ENCODE results near the gene PSMC5.

The PSMC5 gene

DNA sequence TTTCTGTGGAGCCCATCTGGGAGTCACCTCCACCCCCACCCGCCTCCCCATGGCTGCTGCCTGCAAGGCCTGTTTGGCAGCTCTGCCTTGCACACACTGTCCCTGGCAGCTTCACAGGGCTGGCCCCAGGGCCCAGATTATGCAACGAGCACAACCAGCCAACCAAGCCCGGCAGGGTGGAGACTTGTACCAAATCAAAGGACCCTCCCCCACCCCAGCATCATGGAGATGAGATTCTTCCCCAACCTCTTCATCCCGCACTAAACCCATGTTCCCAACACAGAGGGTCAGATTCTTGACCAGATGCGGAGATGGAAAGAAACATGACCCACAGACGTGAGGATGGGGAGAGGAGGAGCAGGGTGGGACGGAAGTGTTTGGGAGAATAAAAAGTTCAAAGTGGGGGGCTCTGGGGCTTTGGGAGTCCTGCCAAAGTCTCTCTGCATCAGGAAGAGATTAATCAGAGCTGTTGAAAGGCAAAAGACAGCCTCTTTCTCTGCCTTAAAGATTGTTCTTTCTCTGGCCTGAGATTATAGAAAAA is 11.5 kb downstream of the PSMC5 start:
- Histone ChIP-seq H3K14ac (ENCODE audit: low read length) (no peak overlapping the region), H3K9ac (ENCODE audit: low read length) (no peak overlapping the region), H3K9me3 (ENCODE audit: insufficient read depth, low read depth, low read length) (peaks cover 4% of the 10 kb centered on the region), H2BK120ac (ENCODE audit: insufficient read depth, low read length, poor library complexity) (no peak overlapping the region), H2BK5ac (ENCODE audit: low read depth, low read length, poor library complexity) (no peak overlapping the region), H3K4me1 (ENCODE audit: control insufficient read depth in 1 of 2, insufficient read depth in 2 of 2, low read length in 2 of 2) (peaks cover 27 to 40% of the 10 kb centered on the region in 2 experiments), H3K4ac (ENCODE audit: low read depth, low read length) (peak overlapping the region; percentile 73), H3K27me3 (ENCODE audit: insufficient read depth, low read length) (no peaks in the 10 kb centered on the region), H3K18ac (ENCODE audit: low read length) (no peak overlapping the region), H3K23ac (ENCODE audit: low read length) (no peak overlapping the region), H4K12ac (ENCODE audit: low read depth, low read length) (no peak overlapping the region), H3K4me3 (ENCODE audit: low read depth, low read length) (no peak overlapping the region), H3K4me2 (ENCODE audit: low read length) (peak overlapping the region; percentile 31), H3K27ac (ENCODE audit: low read depth, low read length) (no peak overlapping the region), H3K79me1 (ENCODE audit: low read length) (peaks cover 11% of the 10 kb centered on the region), H4K91ac (ENCODE audit: low read depth, low read length) (no peak overlapping the region), H2AFZ (ENCODE audit: insufficient read depth, low read length, poor library complexity) (no peak overlapping the region), H3K36me3 (ENCODE audit: control insufficient read depth in 1 of 2, insufficient read depth in 2 of 2, low read length in 2 of 2) (peaks cover 24 to 28% of the 10 kb centered on the region in 2 experiments), H2BK12ac (ENCODE audit: low read length) (no peak overlapping the region), H3K79me2 (ENCODE audit: control insufficient read depth, insufficient read depth, low read length, poor library complexity) (peaks cover 30% of the 10 kb centered on the region), H4K8ac (ENCODE audit: low read depth, low read length) (no peak overlapping the region), H2AK5ac (ENCODE audit: low read length) (no peak overlapping the region)
- peak; percentile 87 for DNase-seq
- no CpG with 5 or more reads among the region's 7 CpGs for WGBS (ENCODE audit: extremely low coverage, insufficient coverage, insufficient read length)

DNA sequence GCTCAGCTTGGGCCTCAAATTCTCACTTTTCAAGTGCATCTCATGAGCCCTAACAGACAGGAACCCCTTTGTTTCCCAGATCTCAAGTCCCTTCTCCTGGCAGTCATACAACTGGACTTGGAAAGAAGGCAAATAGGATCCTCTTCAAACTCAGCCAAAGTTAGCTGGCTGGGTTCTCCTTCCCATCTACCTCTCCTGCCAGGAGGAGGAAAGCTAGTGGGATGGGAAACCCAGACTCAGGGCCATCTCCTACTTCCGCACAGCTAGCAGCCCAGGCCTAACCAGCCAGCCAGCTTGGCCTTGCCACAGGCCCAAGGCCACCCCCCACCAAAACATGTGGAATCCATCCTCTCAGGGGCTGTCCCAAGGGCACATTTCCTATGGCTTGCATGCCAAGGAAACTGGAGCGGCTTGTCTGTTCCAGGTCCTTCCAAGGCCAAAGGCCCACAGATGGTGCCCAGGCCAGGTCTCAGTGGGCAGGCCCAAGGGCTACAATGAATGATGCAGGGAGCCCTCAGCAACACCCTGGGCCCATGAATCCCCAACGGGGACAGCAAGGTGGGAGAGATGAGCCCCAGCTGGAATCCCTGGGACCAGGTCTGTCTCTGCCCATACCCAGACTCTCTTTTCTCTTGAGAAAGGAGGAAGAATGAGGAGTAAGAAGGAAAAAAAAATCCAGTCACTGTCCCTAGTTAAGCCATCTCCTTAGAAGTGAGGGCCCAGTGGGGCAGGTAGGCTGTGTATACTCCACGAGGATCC is 13.5 kb downstream of the PSMC5 start:
- no peak overlapping the region for H4K12ac ChIP-seq (ENCODE audit: low read depth, low read length)
- H3K4me2 ChIP-seq (ENCODE audit: low read length): peak overlapping the region; percentile 83
- peaks cover 30% of the 10 kb centered on the region for H3K79me2 ChIP-seq (ENCODE audit: control insufficient read depth, insufficient read depth, low read length, poor library complexity)
- no peak overlapping the region for H2BK5ac ChIP-seq (ENCODE audit: low read depth, low read length, poor library complexity)
- no CpG with 5 or more reads among the region's 4 CpGs for WGBS (ENCODE audit: extremely low coverage, insufficient coverage, insufficient read length)
- no peak overlapping the region for H2BK12ac ChIP-seq (ENCODE audit: low read length)
- H3K27me3 ChIP-seq (ENCODE audit: insufficient read depth, low read length): no peaks in the 10 kb centered on the region
- peaks cover 9 to 14% of the 10 kb centered on the region in 2 experiments for H3K36me3 ChIP-seq (ENCODE audit: control insufficient read depth in 1 of 2, insufficient read depth in 2 of 2, low read length in 2 of 2)
- H2AFZ ChIP-seq (ENCODE audit: insufficient read depth, low read length, poor library complexity): no peak overlapping the region
- no peak overlapping the region for H3K23ac ChIP-seq (ENCODE audit: low read length)
- H3K9ac ChIP-seq (ENCODE audit: low read length): peak overlapping the region; percentile 24
- no peak for DNase-seq
- H3K18ac ChIP-seq (ENCODE audit: low read length): no peak overlapping the region
- no peak overlapping the region for H4K8ac ChIP-seq (ENCODE audit: low read depth, low read length)
- no peak overlapping the region for H3K4me3 ChIP-seq (ENCODE audit: low read depth, low read length)
- H3K14ac ChIP-seq (ENCODE audit: low read length): no peak overlapping the region
- no peak overlapping the region for H4K91ac ChIP-seq (ENCODE audit: low read depth, low read length)
- peaks cover 4% of the 10 kb centered on the region for H3K9me3 ChIP-seq (ENCODE audit: insufficient read depth, low read depth, low read length)
- H3K4me1 ChIP-seq (ENCODE audit: control insufficient read depth in 1 of 2, insufficient read depth in 2 of 2, low read length in 2 of 2): peaks cover 25 to 29% of the 10 kb centered on the region in 2 experiments
- H3K79me1 ChIP-seq (ENCODE audit: low read length): peaks cover 11% of the 10 kb centered on the region
- H3K27ac ChIP-seq (ENCODE audit: low read depth, low read length): no peak overlapping the region
- no peak overlapping the region for H2AK5ac ChIP-seq (ENCODE audit: low read length)
- peak overlapping the region; percentile 23 for H3K4ac ChIP-seq (ENCODE audit: low read depth, low read length)
- no peak overlapping the region for H2BK120ac ChIP-seq (ENCODE audit: insufficient read depth, low read length, poor library complexity)

DNA sequence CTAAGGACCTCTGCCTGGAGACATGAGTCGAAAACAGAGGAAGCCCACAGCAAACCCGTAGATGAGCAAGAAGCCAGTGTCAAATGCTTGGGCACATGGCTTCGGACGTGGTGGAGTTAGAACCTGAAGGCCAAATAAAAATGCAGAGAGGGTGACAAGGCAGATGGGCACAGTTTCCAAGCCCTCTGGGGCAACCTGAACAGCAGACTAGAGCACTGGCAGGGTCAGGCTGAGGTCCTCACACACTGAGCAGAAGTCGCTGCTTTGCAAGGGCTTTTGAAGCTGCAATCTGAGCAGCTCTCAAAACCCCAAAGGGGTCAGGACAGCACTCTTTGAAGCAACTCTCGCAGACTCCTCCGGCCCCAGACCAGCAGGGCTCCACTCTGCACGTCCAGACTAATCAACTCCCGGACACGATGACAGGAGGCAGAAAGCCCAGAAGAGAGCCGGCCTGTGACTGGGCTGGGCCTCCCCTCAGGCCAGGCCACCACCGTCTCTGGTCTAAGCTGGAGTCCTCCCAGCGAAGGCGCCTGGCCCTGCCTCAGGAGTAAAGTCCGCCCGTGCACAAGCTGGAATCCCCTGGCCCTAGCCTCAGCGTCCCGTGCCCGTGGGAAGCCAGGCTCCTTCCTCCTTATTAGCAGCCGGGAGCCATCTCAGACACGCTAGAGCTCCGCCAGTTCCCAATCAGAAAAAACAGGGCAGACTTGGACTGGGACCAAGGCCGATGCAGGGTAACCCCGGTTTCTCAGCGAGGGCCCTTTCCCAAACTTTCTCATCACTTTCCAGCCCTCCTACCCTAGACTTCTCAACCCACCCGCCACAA is 14.3 kb downstream of the PSMC5 start:
- no peak overlapping the region for H2BK120ac ChIP-seq (ENCODE audit: insufficient read depth, low read length, poor library complexity)
- H3K18ac ChIP-seq (ENCODE audit: low read length): peak overlapping the region; percentile 77
- no peak overlapping the region for H2BK5ac ChIP-seq (ENCODE audit: low read depth, low read length, poor library complexity)
- peak overlapping the region; percentile 43 for H4K8ac ChIP-seq (ENCODE audit: low read depth, low read length)
- H3K36me3 ChIP-seq (ENCODE audit: control insufficient read depth in 1 of 2, insufficient read depth in 2 of 2, low read length in 2 of 2): peaks cover 5 to 9% of the 10 kb centered on the region in 2 experiments
- peaks cover 30% of the 10 kb centered on the region for H3K79me2 ChIP-seq (ENCODE audit: control insufficient read depth, insufficient read depth, low read length, poor library complexity)
- H3K14ac ChIP-seq (ENCODE audit: low read length): peak overlapping the region; percentile 77
- H4K12ac ChIP-seq (ENCODE audit: low read depth, low read length): peak overlapping the region; percentile 41
- peak overlapping the region; percentile 66 for H2AFZ ChIP-seq (ENCODE audit: insufficient read depth, low read length, poor library complexity)
- no peak overlapping the region for H2BK12ac ChIP-seq (ENCODE audit: low read length)
- peak overlapping the region; percentile 72 for H3K9ac ChIP-seq (ENCODE audit: low read length)
- no CpG with 5 or more reads among the region's 26 CpGs for whole genome bisulfite sequencing (ENCODE audit: extremely low coverage, insufficient coverage, insufficient read length)
- H3K23ac ChIP-seq (ENCODE audit: low read length): peak overlapping the region; percentile 33
- H3K9me3 ChIP-seq (ENCODE audit: insufficient read depth, low read depth, low read length): peaks cover 4% of the 10 kb centered on the region
- no peaks in the 10 kb centered on the region for H3K27me3 ChIP-seq (ENCODE audit: insufficient read depth, low read length)
- peak overlapping the region; percentile 70 for H4K91ac ChIP-seq (ENCODE audit: low read depth, low read length)
- peaks cover 25 to 29% of the 10 kb centered on the region in 2 experiments for H3K4me1 ChIP-seq (ENCODE audit: control insufficient read depth in 1 of 2, insufficient read depth in 2 of 2, low read length in 2 of 2)
- peak overlapping the region; percentile 81 for H3K27ac ChIP-seq (ENCODE audit: low read depth, low read length)
- H3K4me2 ChIP-seq (ENCODE audit: low read length): peak overlapping the region; percentile 83
- H3K4me3 ChIP-seq (ENCODE audit: low read depth, low read length): peak overlapping the region; percentile 84
- peak overlapping the region; percentile 64 for H3K4ac ChIP-seq (ENCODE audit: low read depth, low read length)
- H2AK5ac ChIP-seq (ENCODE audit: low read length): no peak overlapping the region
- H3K79me1 ChIP-seq (ENCODE audit: low read length): peaks cover 11% of the 10 kb centered on the region
- peak; percentile 59 to 71 for DNase-seq

DNA sequence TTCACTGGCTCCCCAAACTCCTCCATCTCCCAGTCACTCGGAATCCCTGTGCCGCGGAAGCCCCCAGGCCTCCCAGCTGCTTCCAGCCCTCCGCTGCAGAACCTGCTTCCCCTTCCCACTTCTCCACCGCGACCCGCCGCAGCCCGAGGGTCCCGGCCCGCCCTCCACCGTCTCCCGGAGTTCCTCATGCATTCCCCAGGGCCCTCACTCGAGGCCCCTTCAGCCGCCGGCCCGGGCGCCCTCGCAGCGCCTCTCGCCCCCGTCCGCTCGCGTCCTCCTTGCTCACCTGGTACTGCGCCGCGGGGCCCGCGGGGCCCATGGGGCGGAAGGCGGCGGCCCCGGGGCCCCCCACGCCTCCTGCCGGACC is 14.9 kb downstream of the PSMC5 start:
- Histone ChIP-seq H3K23ac (ENCODE audit: low read length) (no peak overlapping the region), H3K27me3 (ENCODE audit: insufficient read depth, low read length) (no peaks in the 10 kb centered on the region)

More for the DNA sequence above, 14.9 kb downstream of the PSMC5 start:
- no peak overlapping the region for H2BK12ac ChIP-seq (ENCODE audit: low read length)
- H2BK120ac ChIP-seq (ENCODE audit: insufficient read depth, low read length, poor library complexity): peak overlapping the region; percentile 61
- H3K4me1 ChIP-seq (ENCODE audit: control insufficient read depth in 1 of 2, insufficient read depth in 2 of 2, low read length in 2 of 2): peaks cover 25 to 29% of the 10 kb centered on the region in 2 experiments
- H2BK5ac ChIP-seq (ENCODE audit: low read depth, low read length, poor library complexity): peak overlapping the region; percentile 73
- H3K9me3 ChIP-seq (ENCODE audit: insufficient read depth, low read depth, low read length): peaks cover 4% of the 10 kb centered on the region
- H3K4ac ChIP-seq (ENCODE audit: low read depth, low read length): peak overlapping the region; percentile 64
- H3K18ac ChIP-seq (ENCODE audit: low read length): peak overlapping the region; percentile 77
- H3K36me3 ChIP-seq (ENCODE audit: control insufficient read depth in 1 of 2, insufficient read depth in 2 of 2, low read length in 2 of 2): peaks cover 0 to 5% of the 10 kb centered on the region in 2 experiments
- no peak for DNase-seq
- H3K14ac ChIP-seq (ENCODE audit: low read length): peak overlapping the region; percentile 77
- peaks cover 30% of the 10 kb centered on the region for H3K79me2 ChIP-seq (ENCODE audit: control insufficient read depth, insufficient read depth, low read length, poor library complexity)
- H3K79me1 ChIP-seq (ENCODE audit: low read length): peaks cover 11% of the 10 kb centered on the region
- H3K4me2 ChIP-seq (ENCODE audit: low read length): peak overlapping the region; percentile 83
- no CpG with 5 or more reads among the region's 36 CpGs for WGBS (ENCODE audit: extremely low coverage, insufficient coverage, insufficient read length)
- peak overlapping the region; percentile 81 for H3K27ac ChIP-seq (ENCODE audit: low read depth, low read length)
- H4K12ac ChIP-seq (ENCODE audit: low read depth, low read length): peak overlapping the region; percentile 41
- peak overlapping the region; percentile 56 for H2AK5ac ChIP-seq (ENCODE audit: low read length)
- H3K4me3 ChIP-seq (ENCODE audit: low read depth, low read length): peak overlapping the region; percentile 84
- H2AFZ ChIP-seq (ENCODE audit: insufficient read depth, low read length, poor library complexity): peak overlapping the region; percentile 66
- peak overlapping the region; percentile 43 for H4K8ac ChIP-seq (ENCODE audit: low read depth, low read length)
- peak overlapping the region; percentile 72 for H3K9ac ChIP-seq (ENCODE audit: low read length)
- peak overlapping the region; percentile 70 for H4K91ac ChIP-seq (ENCODE audit: low read depth, low read length)

Measured in trophoblast cell (in vitro differentiated cells and primary cell).